Parathyroid adenoma (tissue), 2 donors: ENCODE results near the gene QSOX2.

Source experiments
- H2AFZ ChIP-seq: fragments of 300-600 bp; sonication (generic); one replicate; pipeline ENCODE4 v1.7.0; 2017; ENCODE audit warnings: antibody characterized with exemption, mild to moderate bottlenecking
- H3K27ac ChIP-seq: fragments of 300-600 bp; sonication (generic); one replicate; pipeline ENCODE4 v1.7.0; 2017
- H3K27me3 ChIP-seq: fragments of 300-600 bp; sonication (generic); one replicate; pipeline ENCODE4 v1.7.0; 2017; ENCODE audit warnings: low read length; ENCODE audit not compliant: control insufficient read depth, insufficient read depth
- H3K36me3 ChIP-seq: fragments of 300-600 bp; sonication (generic); one replicate; pipeline ENCODE4 v1.7.0; 2017; ENCODE audit warnings: low read length; ENCODE audit not compliant: control insufficient read depth, insufficient read depth
- H3K4me1 ChIP-seq: fragments of 300-600 bp; sonication (generic); one replicate; pipeline ENCODE4 v1.7.0; 2017; ENCODE audit warnings: control low read depth
- H3K4me2 ChIP-seq: fragments of 300-600 bp; sonication (generic); one replicate; pipeline ENCODE4 v1.7.0; 2017; ENCODE audit warnings: low read length
- H3K4me3 ChIP-seq: fragments of 300-600 bp; sonication (generic); one replicate; pipeline ENCODE4 v1.7.0; 2017; ENCODE audit warnings: low read depth, low read length
- H3K79me2 ChIP-seq: fragments of 300-600 bp; sonication (generic); one replicate; pipeline ENCODE4 v1.7.0; 2017; ENCODE audit warnings: control low read depth
- H3K9ac ChIP-seq: fragments of 300-600 bp; sonication (generic); one replicate; pipeline ENCODE4 v1.7.0; 2017; ENCODE audit warnings: mild to moderate bottlenecking
- H3K9me3 ChIP-seq: fragments of 300-600 bp; sonication (generic); one replicate; pipeline ENCODE4 v1.7.0; 2017; ENCODE audit warnings: low read length; ENCODE audit not compliant: control insufficient read depth
- CTCF ChIP-seq: fragments of 300-600 bp; sonication (generic); IDR thresholded peaks from one replicate; pipeline ENCODE4 v1.7.0; 2017; ENCODE audit warnings: antibody characterized with exemption, mild to moderate bottlenecking
- donor health status: primary hyperparathyroidism.

Gene QSOX2

GRCh38 chr9:136211441-136212344 is 33.9 kb downstream of the QSOX2 start:
- Histone ChIP-seq H3K27ac (no peak overlapping the region), H2AFZ (no peak overlapping the region), H3K4me3 (no peak overlapping the region), H3K4me1 (no peaks in the 10 kb centered on the region), H3K27me3 (no peaks in the 10 kb centered on the region), H3K36me3 (no peaks in the 10 kb centered on the region), H3K79me2 (no peaks in the 10 kb centered on the region), H3K9ac (no peak overlapping the region), H3K4me2 (no peak overlapping the region), H3K9me3 (no peaks in the 10 kb centered on the region)
- no peak for TF ChIP-seq CTCF

GRCh38 chr9:136211006-136211405 is 34.6 kb downstream of the QSOX2 start:
- no peaks in the 10 kb centered on the region for H3K36me3 ChIP-seq
- no peak for TF ChIP-seq CTCF

GRCh38 chr9:136210276-136210675 is 35.3 kb downstream of the QSOX2 start:
- Histone ChIP-seq H3K36me3 (no peaks in the 10 kb centered on the region), H3K9me3 (no peaks in the 10 kb centered on the region)
- TF ChIP-seq CTCF = no peak

More at GRCh38 chr9:136211006-136211405, 34.6 kb downstream of the QSOX2 start:
- H3K9me3 ChIP-seq = no peaks in the 10 kb centered on the region
- no peak overlapping the region for H3K4me2 ChIP-seq
- no peak overlapping the region for H2AFZ ChIP-seq
- no peak overlapping the region for H3K4me3 ChIP-seq
- no peak overlapping the region for H3K9ac ChIP-seq
- H3K4me1 ChIP-seq = no peaks in the 10 kb centered on the region
- no peaks in the 10 kb centered on the region for H3K27me3 ChIP-seq
- no peaks in the 10 kb centered on the region for H3K79me2 ChIP-seq
- H3K27ac ChIP-seq = no peak overlapping the region

GRCh38 chr9:136209786-136210185 is 35.8 kb downstream of the QSOX2 start:
- H3K4me2 ChIP-seq = no peak overlapping the region
- H3K4me1 ChIP-seq = no peaks in the 10 kb centered on the region
- TF ChIP-seq CTCF = no peak
- no peaks in the 10 kb centered on the region for H3K79me2 ChIP-seq
- H3K4me3 ChIP-seq = no peak overlapping the region
- no peaks in the 10 kb centered on the region for H3K27me3 ChIP-seq
- H3K9ac ChIP-seq = no peak overlapping the region
- H3K36me3 ChIP-seq = no peaks in the 10 kb centered on the region
- H3K27ac ChIP-seq = no peak overlapping the region
- no peak overlapping the region for H2AFZ ChIP-seq
- no peaks in the 10 kb centered on the region for H3K9me3 ChIP-seq

More at GRCh38 chr9:136210276-136210675, 35.3 kb downstream of the QSOX2 start:
- Histone ChIP-seq H3K9ac (no peak overlapping the region), H3K27ac (no peak overlapping the region), H3K4me3 (no peak overlapping the region), H3K4me1 (no peaks in the 10 kb centered on the region), H3K79me2 (no peaks in the 10 kb centered on the region), H3K4me2 (no peak overlapping the region), H3K27me3 (no peaks in the 10 kb centered on the region), H2AFZ (no peak overlapping the region)

- Histone ChIP-seq H3K9me3 (no peaks in the 10 kb centered on the region), H3K4me3 (no peak overlapping the region), H3K36me3 (no peaks in the 10 kb centered on the region), H3K4me2 (no peak overlapping the region), H3K4me1 (no peaks in the 10 kb centered on the region), H3K27ac (no peak overlapping the region), H3K79me2 (no peaks in the 10 kb centered on the region), H3K27me3 (peaks cover 1% of the 10 kb centered on the region), H3K9ac (no peak overlapping the region), H2AFZ (no peak overlapping the region)
- no peak for TF ChIP-seq CTCF
Measured at GRCh38 chr9:136209232-136209631, 36.4 kb downstream of the QSOX2 start.
